HCT116 (cell line): Measurements from ENCODE around the gene BEND3.

Experiments
- CTCF ChIP-seq, 3 experiments: fragments of 200-600 bp in 1 of 3; sonication (generic) in 1 of 3; IDR thresholded peaks in 2 of 3; conservative IDR thresholded peaks in 1 of 3; 2 replicates each; pipeline ENCODE4 v1.5.1; 2012 to 2017; ENCODE audit warnings: low read depth in 2 of 3, low read length in 2 of 3, antibody characterized with exemption in 1 of 3, borderline replicate concordance in 1 of 3, control low read depth in 1 of 3, mild to moderate bottlenecking in 1 of 3, mixed read lengths in 1 of 3, mixed run types in 1 of 3, moderate library complexity in 1 of 3; ENCODE audit not compliant: insufficient read depth in 1 of 3
- EGR1 ChIP-seq: IDR thresholded peaks from 2 replicates; pipeline ENCODE4 v1.6.1; 2012; ENCODE audit warnings: low read depth
- EZH2 ChIP-seq: fragments of 200-600 bp; sonication (generic); IDR thresholded peaks from 2 replicates; pipeline ENCODE4 v1.6.1; 2017; ENCODE audit warnings: antibody characterized with exemption, mixed run types
- MAX ChIP-seq: IDR thresholded peaks from 2 replicates; pipeline ENCODE4 v1.6.1; 2012
- POLR2A ChIP-seq: IDR thresholded peaks from 2 replicates; pipeline ENCODE4 v1.7.0; 2011; ENCODE audit warnings: borderline replicate concordance; ENCODE audit not compliant: insufficient read depth, insufficient read length; ENCODE audit errors: extremely low read depth
- POLR2AphosphoS5 ChIP-seq: IDR thresholded peaks from 2 replicates; pipeline ENCODE4 v1.6.1; 2011; ENCODE audit warnings: mild to moderate bottlenecking, low read depth, low read length, moderate library complexity
- RAD21 ChIP-seq: IDR thresholded peaks from 2 replicates; pipeline ENCODE4 v1.6.1; 2012; ENCODE audit warnings: low read depth, mild to moderate bottlenecking

GRCh38 chr6:107026965-107027364, 88.3 kb downstream of the BEND3 start:
- TF ChIP-seq EGR1: no peak
- TF ChIP-seq CTCF (IDR thresholded peaks at IDR 0.05 in 2 of 3, conservative IDR thresholded peaks at IDR 0.05 in 1 of 3; ENCODE audit: borderline replicate concordance in 1 of 3, insufficient read depth in 1 of 3, low read depth in 2 of 3, low read length in 2 of 3): no peak
- no peak for TF ChIP-seq POLR2A
- no peak for TF ChIP-seq MAX
- TF ChIP-seq POLR2AphosphoS5: no peak
- no peak for TF ChIP-seq RAD21
- no peak for TF ChIP-seq EZH2
